ENCODE measurements around the gene ZNRF1.

The ZNRF1 gene

DNA sequence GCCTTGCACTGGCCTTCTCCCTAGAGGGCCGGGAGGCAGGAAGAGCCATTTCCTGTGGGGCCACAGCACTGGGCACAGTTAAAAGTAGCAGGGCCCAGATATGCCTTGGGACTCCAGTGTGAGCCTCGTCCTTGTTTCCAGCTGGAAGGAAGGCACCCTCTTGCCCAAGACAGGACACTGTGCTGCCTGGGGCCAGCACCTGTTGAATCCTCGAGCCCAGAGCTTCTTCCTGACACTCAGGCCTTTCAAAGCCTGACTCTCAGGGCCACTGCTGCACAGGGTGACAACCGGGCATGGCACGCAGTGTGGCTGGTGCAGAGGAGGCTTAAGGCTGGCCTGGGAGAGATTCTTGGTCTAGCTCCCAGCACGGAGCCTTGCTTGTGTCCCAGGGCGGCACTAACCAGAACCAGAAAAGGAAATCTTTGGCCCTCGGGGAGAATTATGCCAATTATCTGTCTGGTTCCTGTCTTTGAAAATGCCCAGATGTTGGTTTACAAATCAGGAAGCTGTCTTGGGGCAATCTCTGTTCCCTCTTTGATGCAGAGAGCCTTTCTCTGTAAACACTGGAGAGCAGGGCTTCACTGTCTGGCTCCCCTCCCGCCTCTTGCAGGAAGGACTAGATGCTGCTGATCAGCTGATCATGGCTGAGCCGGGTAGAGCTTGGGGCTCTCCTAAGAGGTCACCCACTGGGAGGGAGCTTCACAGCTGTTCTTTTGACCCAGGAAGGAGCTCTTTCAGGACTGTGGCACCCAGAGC, 106.7 kb downstream of the ZNRF1 start:
- TF ChIP-seq, protein P1, sequence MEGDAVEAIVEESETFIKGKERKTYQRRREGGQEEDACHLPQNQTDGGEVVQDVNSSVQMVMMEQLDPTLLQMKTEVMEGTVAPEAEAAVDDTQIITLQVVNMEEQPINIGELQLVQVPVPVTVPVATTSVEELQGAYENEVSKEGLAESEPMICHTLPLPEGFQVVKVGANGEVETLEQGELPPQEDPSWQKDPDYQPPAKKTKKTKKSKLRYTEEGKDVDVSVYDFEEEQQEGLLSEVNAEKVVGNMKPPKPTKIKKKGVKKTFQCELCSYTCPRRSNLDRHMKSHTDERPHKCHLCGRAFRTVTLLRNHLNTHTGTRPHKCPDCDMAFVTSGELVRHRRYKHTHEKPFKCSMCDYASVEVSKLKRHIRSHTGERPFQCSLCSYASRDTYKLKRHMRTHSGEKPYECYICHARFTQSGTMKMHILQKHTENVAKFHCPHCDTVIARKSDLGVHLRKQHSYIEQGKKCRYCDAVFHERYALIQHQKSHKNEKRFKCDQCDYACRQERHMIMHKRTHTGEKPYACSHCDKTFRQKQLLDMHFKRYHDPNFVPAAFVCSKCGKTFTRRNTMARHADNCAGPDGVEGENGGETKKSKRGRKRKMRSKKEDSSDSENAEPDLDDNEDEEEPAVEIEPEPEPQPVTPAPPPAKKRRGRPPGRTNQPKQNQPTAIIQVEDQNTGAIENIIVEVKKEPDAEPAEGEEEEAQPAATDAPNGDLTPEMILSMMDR (conservative IDR thresholded peaks at IDR 0.05), result no peak
- H3K27ac ChIP-seq, result no peak overlapping the region

DNA sequence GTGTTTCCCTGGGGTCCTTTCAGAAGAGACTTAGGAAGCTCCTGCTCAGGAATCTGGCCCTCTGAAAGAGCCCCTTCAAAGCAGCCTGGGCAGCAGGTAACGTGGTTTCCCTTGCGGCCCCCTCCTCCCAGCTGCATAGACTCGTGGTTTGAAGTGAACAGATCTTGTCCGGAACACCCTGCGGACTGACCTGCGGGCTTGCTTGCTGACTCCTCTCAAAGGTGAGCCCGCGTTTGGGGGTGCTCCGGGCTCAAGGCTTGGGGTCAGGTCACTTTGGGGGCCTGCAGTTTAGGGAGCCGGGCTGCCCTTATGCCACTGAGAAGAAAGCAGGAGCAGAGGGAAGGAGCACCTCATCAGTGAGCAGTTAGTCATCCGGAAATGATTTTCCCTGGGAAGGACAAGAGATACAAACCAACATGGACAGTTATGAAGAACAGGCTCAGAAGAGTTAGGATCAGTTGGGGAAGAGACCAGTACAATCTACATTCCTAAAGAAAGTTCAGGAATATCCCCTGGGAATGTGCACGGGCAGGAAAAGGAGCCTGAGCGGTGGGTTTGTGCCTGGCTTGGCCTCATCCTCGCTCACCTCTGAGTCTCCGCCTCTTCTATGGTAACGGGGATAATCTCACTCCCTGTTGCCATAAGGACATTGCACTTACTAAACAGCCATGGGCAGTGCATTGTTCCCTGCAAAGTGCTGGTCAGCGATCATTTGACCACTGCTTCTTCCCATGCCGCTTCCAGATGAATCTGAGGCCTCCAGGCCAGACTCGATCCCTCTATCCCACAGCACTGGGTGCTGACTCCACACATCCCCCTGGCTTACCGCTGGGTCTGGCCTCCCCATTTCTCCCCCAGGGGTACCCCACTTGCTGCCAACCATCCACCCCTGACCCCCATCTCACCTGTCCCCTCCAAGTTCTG, 107.8 kb downstream of the ZNRF1 start:
- TF ChIP-seq, protein P1 (conservative IDR thresholded peaks at IDR 0.05), result no peak
- no peak overlapping the region for H3K27ac ChIP-seq

DNA sequence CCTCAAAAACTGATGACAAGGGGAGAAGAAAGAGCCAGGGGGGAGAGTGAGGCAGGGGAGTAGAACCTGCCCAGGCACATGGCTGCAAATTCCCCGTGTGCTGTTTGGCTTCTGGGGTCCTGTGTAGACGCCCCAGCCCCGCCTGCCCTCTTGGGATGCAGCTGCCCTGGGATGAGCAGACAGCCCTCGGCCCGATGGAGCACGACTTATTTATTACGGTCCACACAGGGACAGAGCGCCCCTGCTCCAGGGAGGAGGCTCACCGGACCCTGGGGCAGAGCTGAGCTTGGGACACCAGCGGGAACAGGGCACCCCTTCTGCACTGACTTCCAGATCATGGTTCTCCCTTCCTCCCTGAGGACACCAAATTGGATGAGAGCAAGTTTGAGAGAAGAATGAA, 108.7 kb downstream of the ZNRF1 start:
- H3K27ac ChIP-seq, result no peak overlapping the region

DNA sequence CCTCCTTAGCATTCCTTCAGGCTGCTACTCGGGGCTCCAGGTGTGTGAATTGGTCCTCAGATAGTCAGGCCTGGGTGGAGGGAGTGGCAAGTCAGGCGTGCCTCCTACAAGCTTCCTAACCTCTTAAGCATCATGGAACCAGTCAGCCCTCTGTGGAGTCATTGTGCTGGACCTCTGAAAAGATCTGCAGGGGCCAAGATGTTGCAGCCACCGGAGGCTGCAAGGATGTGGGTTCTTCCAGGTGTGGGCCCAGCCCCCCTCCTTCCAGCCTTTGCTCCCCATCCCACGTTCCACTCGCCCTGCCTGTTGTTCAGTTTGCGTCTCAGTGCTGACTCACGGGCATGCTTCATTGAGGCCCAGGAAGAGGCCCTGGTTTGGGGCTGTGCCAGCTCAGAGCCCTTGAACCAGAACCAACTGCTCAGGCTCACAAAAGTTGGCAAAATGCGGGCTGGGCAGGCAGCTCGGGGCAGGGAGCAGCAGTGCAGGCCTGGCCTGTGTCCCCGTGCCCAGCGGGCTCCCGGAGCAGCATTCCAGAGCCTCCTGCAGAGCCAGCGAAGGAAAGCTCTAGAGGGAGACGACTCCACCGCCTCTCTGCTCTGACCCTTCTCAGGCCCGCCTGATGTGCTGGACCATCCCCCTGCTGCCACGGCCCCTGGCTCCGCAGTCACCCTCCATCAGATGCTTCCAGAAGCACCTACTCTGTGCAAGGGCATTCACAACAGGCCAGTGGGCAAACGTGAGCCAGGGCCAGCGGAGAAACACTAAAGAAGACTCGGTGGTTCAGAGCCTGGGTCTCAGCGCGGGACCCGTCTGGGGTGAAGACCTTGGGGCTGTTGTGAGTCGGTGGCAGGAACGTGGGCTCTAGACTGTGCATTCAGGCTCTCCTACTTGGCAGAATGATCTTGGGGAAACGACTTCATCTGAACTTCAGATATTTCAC, 110.2 kb downstream of the ZNRF1 start:
- H3K27ac ChIP-seq, result peak overlapping the region; percentile 61
- TF ChIP-seq, protein P1 (conservative IDR thresholded peaks at IDR 0.05), result no peak

More for the DNA sequence above, 108.7 kb downstream of the ZNRF1 start:
- TF ChIP-seq, protein P1 (conservative IDR thresholded peaks at IDR 0.05), result no peak

DNA sequence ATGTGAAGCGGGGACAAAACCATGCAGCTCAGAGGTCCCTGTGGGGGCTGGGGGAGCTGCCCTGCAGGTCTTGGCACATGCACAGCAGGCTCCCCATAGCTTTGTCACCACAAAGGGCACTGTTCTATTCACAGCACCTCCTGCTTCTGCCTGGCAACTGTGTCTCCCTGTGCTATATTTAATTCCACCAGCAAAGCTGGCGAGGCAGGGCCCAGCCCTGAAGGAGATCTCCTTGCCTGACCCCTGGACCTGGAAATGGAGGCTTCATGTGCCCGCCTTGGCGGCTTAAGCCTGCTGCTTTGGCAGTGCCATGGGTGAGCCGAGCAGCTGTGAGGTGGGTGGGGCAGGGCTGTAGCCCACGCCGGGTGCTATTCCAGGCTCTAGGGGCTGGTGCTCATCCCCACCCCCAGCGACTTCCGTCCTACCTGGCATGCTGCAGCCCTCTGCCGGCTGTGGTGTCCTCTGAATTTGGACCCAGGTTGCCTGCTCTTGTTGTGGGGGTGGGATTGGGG, 111.0 kb downstream of the ZNRF1 start:
- TF ChIP-seq, protein P1 (conservative IDR thresholded peaks at IDR 0.05), result no peak
- H3K27ac ChIP-seq, result peak overlapping the region; percentile 61

DNA sequence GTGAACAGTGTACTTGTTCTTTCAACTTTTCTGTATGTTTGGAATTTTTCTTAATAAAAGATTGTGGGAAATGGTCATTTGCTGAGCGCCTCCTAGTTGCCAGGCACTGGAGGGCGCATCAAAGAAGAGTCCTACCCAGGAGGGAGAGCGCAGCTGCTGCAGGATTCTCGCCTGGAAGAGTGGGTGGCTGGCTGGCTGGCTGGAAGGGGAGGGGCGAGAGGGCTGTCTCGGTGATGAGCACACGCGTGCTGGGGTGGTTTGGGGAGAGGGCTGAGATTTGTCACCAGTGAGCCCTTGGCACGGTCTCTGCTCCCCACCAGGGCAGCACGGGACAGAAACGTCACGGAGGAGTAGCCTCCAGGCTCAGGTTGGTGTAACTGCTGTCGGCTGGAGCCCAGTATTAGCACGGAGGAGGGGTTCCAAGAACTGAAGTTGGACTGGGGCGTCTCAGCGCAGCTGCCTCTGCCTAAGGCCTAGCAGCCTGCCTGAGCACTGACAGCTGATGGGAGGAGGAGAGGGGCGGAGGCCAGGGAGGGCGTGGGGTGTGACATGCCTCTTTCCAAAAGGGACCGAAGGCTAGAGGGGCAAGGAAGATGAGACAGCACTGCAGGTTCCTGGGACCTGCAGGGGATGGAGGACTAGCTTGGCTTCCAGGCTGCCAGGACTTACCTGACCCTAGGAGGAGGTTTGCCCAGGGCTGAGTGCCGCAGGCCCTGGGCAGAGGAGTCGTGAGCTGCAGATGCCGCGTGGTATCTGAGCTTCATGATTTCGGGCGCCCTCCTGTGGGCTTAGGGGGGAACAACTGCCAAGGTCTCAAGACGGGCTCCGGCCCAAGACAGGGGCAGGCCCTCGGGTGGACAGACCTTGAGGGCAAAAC, 112.1 kb downstream of the ZNRF1 start:
- TF ChIP-seq, protein P1 (conservative IDR thresholded peaks at IDR 0.05), result peak; percentile 80
- peak overlapping the region; percentile 61; the same call in 1 of the 2 replicates for H3K27ac ChIP-seq

All from VCaP (cell line).